Ishikawa (cell line): ENCODE data around the gene AGER.
A peak's percentile ranks its signal among the peaks of the same experiment; 100 is the strongest.

Experiments
- CEBPB ChIP-seq: IDR thresholded peaks from 2 replicates; pipeline ENCODE4 v1.6.1; 2012
- CREB1 ChIP-seq: IDR thresholded peaks from 2 replicates; pipeline ENCODE4 v1.6.1; 2012; ENCODE audit warnings: low read depth
- EGR1 ChIP-seq: IDR thresholded peaks from 2 replicates; pipeline ENCODE4 v1.6.1; 2012
- EP300 ChIP-seq: IDR thresholded peaks from 2 replicates; pipeline ENCODE4 v1.6.1; 2012; ENCODE audit warnings: borderline replicate concordance
- FOXM1 ChIP-seq: IDR thresholded peaks from 2 replicates; pipeline ENCODE4 v1.6.1; 2012; ENCODE audit warnings: low read depth, borderline replicate concordance
- MAX ChIP-seq: IDR thresholded peaks from 2 replicates; pipeline ENCODE4 v1.6.1; 2012
- NFIC ChIP-seq: IDR thresholded peaks from 2 replicates; pipeline ENCODE4 v1.6.1; 2012
- RAD21 ChIP-seq: IDR thresholded peaks from 2 replicates; pipeline ENCODE4 v1.6.1; 2012; ENCODE audit warnings: low read depth
- REST ChIP-seq: IDR thresholded peaks from 2 replicates; pipeline ENCODE4 v1.6.1; 2012; ENCODE audit warnings: low read depth, mild to moderate bottlenecking
- TAF1 ChIP-seq: IDR thresholded peaks from 2 replicates; pipeline ENCODE4 v1.6.1; 2012; ENCODE audit warnings: low read depth, mild to moderate bottlenecking
- TCF12 ChIP-seq: IDR thresholded peaks from 2 replicates; pipeline ENCODE4 v1.6.1; 2012; ENCODE audit warnings: low read depth
- TEAD4 ChIP-seq: IDR thresholded peaks from 2 replicates; pipeline ENCODE4 v1.6.1; 2012
- USF1 ChIP-seq: IDR thresholded peaks from 2 replicates; pipeline ENCODE4 v1.6.1; 2012
- YY1 ChIP-seq: IDR thresholded peaks from 2 replicates; pipeline ENCODE4 v1.6.1; 2012; ENCODE audit warnings: low read depth
- ZBTB7A ChIP-seq: IDR thresholded peaks from 2 replicates; pipeline ENCODE4 v1.6.1; 2012; ENCODE audit warnings: low read depth

Gene AGER

GRCh38 chr6:32153564-32154513, 30.2 kb downstream of the AGER start, which contains the start of gene PPT2:
Gene PPT2, plus strand, starts transcription at chr6:32154141. Its CDS starts 454 bp downstream, at chr6:32154595.
- TF ChIP-seq EP300 (peak; percentile 59; the same call in 1 of the 2 replicates), EGR1 (no peak; the same call in 1 of the 2 replicates), CREB1 (peak; percentile 86), MAX (peak; percentile 75), TEAD4 (no peak; the same call in 1 of the 2 replicates), TCF12 (peak; percentile 45; the same call in 1 of the 2 replicates), ZBTB7A (no peak; the same call in 1 of the 2 replicates), TAF1 (peak; percentile 51; the same call in 1 of the 2 replicates), REST (no peak)

GRCh38 chr6:32152769-32153563, 31.1 kb downstream of the AGER start:
- no peak for TF ChIP-seq MAX
- TF ChIP-seq FOXM1: no peak
- no peak for TF ChIP-seq TAF1
- TF ChIP-seq ZBTB7A: 0 out of 2 replicates have a peak, but pooled peaks have one; percentile 31
- TF ChIP-seq EP300: no peak
- TF ChIP-seq CREB1: no peak
- no peak for TF ChIP-seq CEBPB
- TF ChIP-seq RAD21: no peak

- no peak for TF ChIP-seq REST
- no peak for TF ChIP-seq FOXM1
- no peak for TF ChIP-seq USF1
- TF ChIP-seq NFIC: no peak
- TF ChIP-seq YY1: no peak
- no peak for TF ChIP-seq EGR1
- no peak for TF ChIP-seq ZBTB7A
- TF ChIP-seq MAX: no peak
- TF ChIP-seq TCF12: no peak
- no peak for TF ChIP-seq EP300
- TF ChIP-seq CEBPB: no peak
- no peak for TF ChIP-seq RAD21
- no peak for TF ChIP-seq TEAD4
- TF ChIP-seq CREB1: no peak
- TF ChIP-seq TAF1: no peak
Measured at GRCh38 chr6:32151863-32152768, 31.9 kb downstream of the AGER start, which contains the start of gene PRRT1. Gene PRRT1, minus strand, starts transcription at chr6:32151939. Its CDS starts 112 bp downstream, at chr6:32151827.

GRCh38 chr6:32151181-32151862, 32.7 kb downstream of the AGER start:
- TF ChIP-seq TAF1 (no peak), RAD21 (no peak), EGR1 (no peak), CREB1 (no peak), TEAD4 (no peak), MAX (no peak), USF1 (no peak), CEBPB (no peak), REST (no peak), TCF12 (no peak), EP300 (no peak), ZBTB7A (no peak), NFIC (no peak), YY1 (no peak), FOXM1 (no peak)
